SK-N-SH treated with all-trans-retinoic acid at 6 μM for 48 hours (cell line): ENCODE results near the gene CMIP.

Source experiments
- BACH2 ChIP-seq: fragments of 250-450 bp; sonication (Bioruptor Pico); IDR thresholded peaks from 2 replicates; pipeline ENCODE4 v1.9.0; 2021; ENCODE audit warnings: mild to moderate bottlenecking, borderline replicate concordance
- CREB5 ChIP-seq: fragments of 250-450 bp; sonication (Bioruptor Pico); IDR thresholded peaks from 2 replicates; pipeline ENCODE4 v1.5.1; 2020; ENCODE audit warnings: low read depth, mild to moderate bottlenecking, moderate library complexity
- OSR1 ChIP-seq: fragments of 250-450 bp; sonication (Bioruptor Pico); IDR thresholded peaks from 2 replicates; pipeline ENCODE4 v1.8.0; 2022; ENCODE audit warnings: moderate library complexity, mild to moderate bottlenecking, inconsistent platforms
- ZNF70 ChIP-seq: fragments of 450-650 bp; formaldehyde crosslinking; IDR thresholded peaks from 2 replicates; pipeline ENCODE4 v1.5.0; 2020; ENCODE audit warnings: mild to moderate bottlenecking, moderate library complexity

DNA sequence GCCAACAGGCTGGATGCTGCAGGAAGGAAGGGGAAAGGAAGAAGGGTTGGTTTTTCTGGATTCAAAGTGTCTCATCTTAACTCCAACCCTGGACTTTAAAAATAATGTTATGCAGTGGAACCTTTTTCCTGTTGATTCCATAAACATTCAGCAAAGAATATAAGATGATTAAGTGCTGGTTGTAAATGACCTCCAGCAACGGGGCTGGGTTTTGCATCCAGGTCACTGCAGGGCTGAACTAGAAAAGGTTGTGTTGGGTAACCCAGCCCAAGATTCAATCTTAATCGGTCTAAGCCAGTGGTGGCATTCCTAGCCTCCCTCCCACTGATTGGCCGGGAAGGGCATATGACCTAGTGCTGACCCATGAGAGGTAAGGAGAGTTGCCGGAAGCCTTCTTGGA lies 300.3 kb downstream of the CMIP start:
- TF ChIP-seq ZNF70 (CRISPR knock-in tag) (no peak), BACH2 (no peak), OSR1 (no peak), CREB5 (CRISPR knock-in tag) (no peak)
